HEK293 (cell line): ENCODE data around the gene MAML2.

Experiments
- CTCF ChIA-PET: fragments of 350-600 bp; formaldehyde crosslinking; extraction: SDS; loops from one replicate; lab custom pipeline; 2021; ENCODE audit warnings: antibody characterized with exemption; lab: Yijun Ruan, JAX
- POLR2A ChIA-PET: fragments of 300-600 bp; formaldehyde crosslinking; extraction: SDS; loops from one replicate; lab custom pipeline; 2020; ENCODE audit warnings: antibody characterized with exemption, inconsistent platforms; lab: Yijun Ruan, JAX
- H3K27ac ChIP-seq: fragments of 200-500 bp; sonication (Bioruptor generic); 2 replicates; pipeline ENCODE4 v1.5.1; 2014; ENCODE audit warnings: low read depth, low read length, control low read depth, inconsistent platforms; ENCODE audit errors: extremely low read depth
- H3K36me3 ChIP-seq, 2 experiments: fragments of 200-500 bp in 1 of 2; sonication (Bioruptor generic) in 1 of 2; 1 replicate in 1 of 2; 2 replicates in 1 of 2; pipeline ENCODE4 v1.5.1; 2014 to 2017; ENCODE audit warnings: inconsistent platforms in 2 of 2, low read length in 2 of 2; ENCODE audit not compliant: control insufficient read depth in 2 of 2, insufficient read depth in 1 of 2
- H3K4me1 ChIP-seq: fragments of 200-500 bp; sonication (Bioruptor generic); 2 replicates; pipeline ENCODE4 v1.5.1; 2014; ENCODE audit warnings: mild to moderate bottlenecking, low read length, inconsistent platforms; ENCODE audit not compliant: control insufficient read depth, insufficient read depth
- H3K4me3 ChIP-seq: 2 replicates; pipeline ENCODE4 v1.5.1; 2011; ENCODE audit warnings: low read depth, mild to moderate bottlenecking, control low read depth, low read length, moderate library complexity
- H3K9me3 ChIP-seq: fragments of 200-500 bp; sonication (Bioruptor generic); 2 replicates; pipeline ENCODE4 v1.5.1; 2014; ENCODE audit warnings: low read depth, low read length, inconsistent platforms; ENCODE audit not compliant: control insufficient read depth, insufficient read depth
- FEZF1 ChIP-seq: fragments of 450-650 bp; formaldehyde crosslinking; IDR thresholded peaks from 2 replicates; pipeline ENCODE4 v1.5.1; 2016; ENCODE audit warnings: missing biosample characterization, missing genetic modification characterization
- HOXC10 ChIP-seq: sonication (generic); formaldehyde crosslinking; IDR thresholded peaks from 2 replicates; pipeline ENCODE4 v1.8.1; 2023; ENCODE audit warnings: mild to moderate bottlenecking, missing genetic modification reagents
- OVOL3 ChIP-seq: fragments of 450-650 bp; formaldehyde crosslinking; IDR thresholded peaks from 2 replicates; pipeline ENCODE4 v1.5.1; 2016; ENCODE audit warnings: missing biosample characterization, missing genetic modification characterization
- RBAK ChIP-seq: fragments of 450-650 bp; formaldehyde crosslinking; IDR thresholded peaks from 2 replicates; pipeline ENCODE4 v1.5.1; 2016; ENCODE audit warnings: missing biosample characterization, missing genetic modification characterization
- REPIN1 ChIP-seq: fragments of 450-650 bp; formaldehyde crosslinking; IDR thresholded peaks from 2 replicates; pipeline ENCODE4 v1.5.1; 2017; ENCODE audit warnings: missing biosample characterization, missing genetic modification characterization, low read depth
- ZEB2 ChIP-seq: fragments of 450-650 bp; formaldehyde crosslinking; IDR thresholded peaks from 2 replicates; pipeline ENCODE4 v1.5.1; 2016; ENCODE audit warnings: missing biosample characterization, missing genetic modification characterization
- ZFP3 ChIP-seq: fragments of 450-650 bp; formaldehyde crosslinking; IDR thresholded peaks from 2 replicates; pipeline ENCODE4 v1.5.1; 2016; ENCODE audit warnings: low read depth, missing biosample characterization, missing genetic modification characterization
- ZNF114 ChIP-seq: fragments of 450-650 bp; formaldehyde crosslinking; IDR thresholded peaks from 2 replicates; pipeline ENCODE4 v1.5.0; 2017; ENCODE audit warnings: missing biosample characterization, missing genetic modification characterization
- ZNF140 ChIP-seq: fragments of 450-650 bp; formaldehyde crosslinking; IDR thresholded peaks from 2 replicates; pipeline ENCODE4 v1.5.1; 2016; ENCODE audit warnings: missing biosample characterization, missing genetic modification characterization
- ZNF148 ChIP-seq: fragments of 450-650 bp; formaldehyde crosslinking; IDR thresholded peaks from 2 replicates; pipeline ENCODE4 v1.5.0; 2017; ENCODE audit warnings: missing biosample characterization, missing genetic modification characterization, borderline replicate concordance
- ZNF18 ChIP-seq: fragments of 450-650 bp; formaldehyde crosslinking; IDR thresholded peaks from 2 replicates; pipeline ENCODE4 v1.5.1; 2016; ENCODE audit warnings: missing biosample characterization, missing genetic modification characterization
- ZNF248 ChIP-seq: fragments of 450-650 bp; formaldehyde crosslinking; IDR thresholded peaks from 2 replicates; pipeline ENCODE4 v1.5.1; 2017; ENCODE audit warnings: missing biosample characterization, missing genetic modification characterization
- ZNF354C ChIP-seq: fragments of 450-650 bp; formaldehyde crosslinking; IDR thresholded peaks from 2 replicates; pipeline ENCODE4 v1.5.1; 2016; ENCODE audit warnings: missing biosample characterization, missing genetic modification characterization, low read depth, borderline replicate concordance
- ZNF362 ChIP-seq: fragments of 450-650 bp; formaldehyde crosslinking; IDR thresholded peaks from 2 replicates; pipeline ENCODE4 v1.5.1; 2016; ENCODE audit warnings: missing biosample characterization, missing genetic modification characterization
- ZNF37A ChIP-seq: fragments of 450-650 bp; IDR thresholded peaks from 2 replicates; pipeline ENCODE4 v1.5.1; 2018; ENCODE audit warnings: missing biosample characterization, missing genetic modification characterization
- ZNF518A ChIP-seq: fragments of 450-650 bp; formaldehyde crosslinking; conservative IDR thresholded peaks from 2 replicates; pipeline ENCODE4 v1.5.1; 2016; ENCODE audit warnings: low read depth, missing biosample characterization, missing genetic modification characterization
- ZNF544 ChIP-seq: fragments of 450-650 bp; formaldehyde crosslinking; IDR thresholded peaks from 2 replicates; pipeline ENCODE4 v1.5.0; 2017; ENCODE audit warnings: missing biosample characterization, missing genetic modification characterization
- ZNF596 ChIP-seq: fragments of 450-650 bp; IDR thresholded peaks from 2 replicates; pipeline ENCODE4 v1.5.0; 2018; ENCODE audit warnings: missing biosample characterization, mild to moderate bottlenecking, missing genetic modification characterization, moderate library complexity
- ZNF692 ChIP-seq: fragments of 450-650 bp; formaldehyde crosslinking; IDR thresholded peaks from 2 replicates; pipeline ENCODE4 v1.5.1; 2016; ENCODE audit warnings: missing biosample characterization, missing genetic modification characterization
- ZNF701 ChIP-seq: fragments of 450-650 bp; formaldehyde crosslinking; IDR thresholded peaks from 2 replicates; pipeline ENCODE4 v1.5.1; 2016; ENCODE audit warnings: missing biosample characterization, missing genetic modification characterization
- ZNF768 ChIP-seq: fragments of 450-650 bp; formaldehyde crosslinking; IDR thresholded peaks from 2 replicates; pipeline ENCODE4 v1.5.1; 2018; ENCODE audit warnings: missing biosample characterization, mild to moderate bottlenecking, missing genetic modification characterization
- ZSCAN23 ChIP-seq: fragments of 450-650 bp; formaldehyde crosslinking; IDR thresholded peaks from 2 replicates; pipeline ENCODE4 v1.5.1; 2016; ENCODE audit warnings: missing biosample characterization, missing genetic modification characterization
- ZSCAN30 ChIP-seq: fragments of 450-650 bp; IDR thresholded peaks from 2 replicates; pipeline ENCODE4 v1.5.1; 2018; ENCODE audit warnings: missing biosample characterization, mild to moderate bottlenecking, missing genetic modification characterization, moderate library complexity

MAML2 gene

GRCh38 chr11:96366024-96366423, 23.0 kb upstream of the MAML2 start (continued):
- no peak for TF ChIP-seq ZFP3

- POLR2A ChIA-PET = no interaction called here
- no peak overlapping the region for H3K27ac ChIP-seq
- no peaks in the 10 kb centered on the region for H3K4me1 ChIP-seq
- H3K36me3 ChIP-seq = peaks cover 0 to 19% of the 10 kb centered on the region in 2 experiments; a peak in 1 of 3 replicates
- no peaks in the 10 kb centered on the region for H3K9me3 ChIP-seq
- TF ChIP-seq HOXC10 (CRISPR knock-in tag) (no peak), ZNF692 (tag by site-specific recombination) (no peak), ZNF18 (tag by site-specific recombination) (no peak), ZNF518A (tag by site-specific recombination) (no peak), FEZF1 (tag by site-specific recombination) (0 out of 2 replicates have a peak, but pooled peaks have one; percentile 17), ZNF248 (tag by site-specific recombination) (no peak), ZSCAN30 (tag by site-specific recombination) (no peak), ZNF768 (tag by site-specific recombination) (no peak)
- no peak overlapping the region for H3K4me3 ChIP-seq
- CTCF ChIA-PET = interaction anchor here (0.6 to 1.7 kb wide), 3 partner anchors 8 to 53 kb away, joined by 3 to 4 read pairs (median 3); partner anchors contain the start of gene MAML2
Measured at GRCh38 chr11:96365493-96365892, 22.5 kb upstream of the MAML2 start.

GRCh38 chr11:96361778-96362177, 18.8 kb upstream of the MAML2 start:
- no peaks in the 10 kb centered on the region for H3K9me3 ChIP-seq
- H3K27ac ChIP-seq = no peak overlapping the region
- H3K36me3 ChIP-seq = peaks cover 0 to 27% of the 10 kb centered on the region in 2 experiments; a peak in 1 of 3 replicates
- H3K4me3 ChIP-seq = no peak overlapping the region
- TF ChIP-seq ZNF701 (tag by site-specific recombination) (no peak), ZNF596 (tag by site-specific recombination) (no peak), REPIN1 (no peak), ZNF354C (no peak), OVOL3 (tag by site-specific recombination) (no peak), ZSCAN23 (no peak), ZNF148 (tag by site-specific recombination) (no peak), ZNF37A (tag by site-specific recombination) (no peak), ZNF114 (no peak), ZNF140 (tag by site-specific recombination) (no peak), RBAK (tag by site-specific recombination) (no peak), ZEB2 (tag by site-specific recombination) (no peak), ZNF362 (no peak), ZNF544 (tag by site-specific recombination) (no peak)
- TF ChIP-seq, all 188 proteins: peak for 0
- CTCF ChIA-PET = interaction anchor here (0.6 to 1.0 kb wide), 3 partner anchors 17 to 28 kb away, joined by 5 to 6 read pairs (median 5); partner anchors contain the start of genes CCDC82, JRKL and MAML2
- no peaks in the 10 kb centered on the region for H3K4me1 ChIP-seq
- POLR2A ChIA-PET = no interaction called here
